GM18508 (cell line): ENCODE measurements around the gene WDR5.

Source experiments
- ATAC-seq: cut with Tn5 transposase; IDR thresholded peaks from one replicate; pipeline ENCODE4 v1.9.1; 2021; ENCODE audit warnings: moderate number of reproducible peaks; ENCODE audit not compliant: insufficient read depth, unreplicated experiment

The WDR5 gene

DNA sequence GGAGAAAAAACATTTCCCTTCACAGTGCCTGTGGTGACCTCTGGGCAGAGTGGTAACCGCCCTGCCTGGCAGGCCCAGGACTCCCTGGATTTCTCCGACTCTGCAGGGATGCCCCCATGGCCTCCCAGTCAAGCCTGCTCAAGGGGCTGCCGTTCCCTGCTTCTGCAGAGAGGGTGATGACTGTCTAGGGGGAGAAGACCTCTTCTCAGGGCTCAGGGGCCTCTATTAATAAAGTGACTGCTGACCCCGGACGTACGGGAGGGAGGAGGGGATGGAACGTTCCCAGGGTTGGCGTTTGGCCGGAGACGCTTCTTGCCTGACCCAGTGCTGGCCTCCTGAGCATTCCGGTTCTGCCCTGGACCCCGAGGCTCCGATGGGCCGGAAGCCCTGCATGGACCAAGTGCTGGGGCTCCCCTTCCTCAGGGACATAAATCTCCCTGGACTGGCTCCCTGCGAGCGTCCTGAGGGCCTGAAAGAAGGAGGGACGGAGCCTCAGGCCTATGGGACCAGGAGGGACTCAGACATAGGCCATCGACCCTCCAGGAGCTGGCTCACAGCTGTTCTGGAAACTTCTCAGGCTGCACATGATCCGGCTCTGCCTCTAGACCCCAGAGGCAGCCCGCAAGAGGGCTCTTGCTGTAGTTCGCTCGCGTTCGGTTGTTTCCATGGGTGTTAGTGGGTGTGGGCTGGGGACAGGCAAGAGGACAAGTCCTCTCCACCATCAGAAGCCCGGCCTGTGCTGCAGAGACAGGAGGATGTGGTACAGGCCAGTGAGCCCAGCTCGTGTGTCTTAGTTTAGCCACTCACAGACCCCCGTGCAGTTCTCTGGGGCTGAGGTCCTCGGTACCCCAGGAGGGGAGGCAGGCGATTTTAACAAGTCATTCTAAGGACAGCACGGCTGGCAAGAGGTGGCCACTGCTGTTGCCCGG lies 36.6 kb downstream of the WDR5 start:
- ATAC-seq, result no peak

DNA sequence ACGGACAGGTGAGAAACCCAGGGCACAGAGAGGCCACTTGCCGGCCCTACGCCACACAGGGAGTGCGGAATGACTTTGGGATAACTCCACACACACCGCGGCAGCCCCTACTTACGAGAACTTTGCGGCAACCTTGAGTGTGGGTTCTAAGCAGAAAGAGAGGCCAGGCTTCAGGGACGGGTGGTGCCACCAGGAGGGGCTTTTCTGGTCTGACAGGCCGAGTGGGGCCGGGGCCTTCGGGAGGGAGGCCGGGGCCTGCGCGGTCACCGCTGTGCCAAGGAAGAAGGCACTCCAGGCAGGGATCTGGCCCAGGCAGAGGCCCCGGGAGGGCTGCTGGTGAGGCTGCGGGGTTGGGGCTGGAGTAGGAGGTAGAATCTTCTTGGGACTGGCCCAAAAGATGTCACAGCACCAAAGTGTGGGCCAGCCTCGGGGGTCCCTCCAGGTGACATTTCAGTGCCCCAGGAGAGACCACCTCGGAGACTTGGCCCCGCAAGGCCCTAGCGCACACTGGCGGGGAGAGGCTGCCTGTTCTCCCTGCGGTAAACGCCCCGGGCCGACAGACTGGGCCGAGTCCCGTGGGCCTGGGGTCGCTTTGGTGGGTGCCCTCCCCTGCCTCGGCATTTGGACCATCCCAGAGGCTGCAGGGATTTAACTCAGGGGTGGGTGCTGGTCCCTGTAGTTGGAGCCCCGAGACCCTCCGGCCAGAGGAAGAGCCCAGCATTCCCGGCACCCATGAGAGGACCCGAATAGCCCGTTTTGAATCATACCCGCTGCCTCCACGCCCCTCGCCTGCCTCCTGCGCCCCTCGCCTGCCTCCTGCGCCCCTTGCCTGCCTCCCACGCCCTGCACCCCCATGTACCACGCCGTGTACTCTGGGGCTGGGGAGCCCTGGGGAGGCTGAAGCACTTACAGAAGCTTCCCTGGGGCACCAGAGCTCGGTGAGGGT lies 37.5 kb downstream of the WDR5 start:
- ATAC-seq, result no peak

DNA sequence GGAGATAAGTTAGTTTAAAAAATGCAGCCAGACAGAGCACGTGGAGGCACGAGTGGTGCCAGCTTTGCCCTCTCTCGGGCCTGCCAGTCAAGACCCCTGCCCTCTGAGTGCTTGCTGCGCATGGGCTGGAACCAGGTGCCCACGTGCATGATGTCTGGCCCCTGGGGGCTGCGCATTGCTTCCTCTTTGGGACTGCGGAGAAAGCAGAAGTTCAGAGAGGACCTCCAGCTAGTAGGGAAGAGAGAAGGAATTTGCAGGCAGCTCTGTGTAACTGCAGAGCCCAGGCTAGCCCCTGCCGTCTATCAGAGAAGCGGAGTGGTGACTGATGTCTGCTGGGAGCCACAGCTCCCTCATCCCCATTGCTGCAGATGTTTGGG lies 38.2 kb downstream of the WDR5 start:
- ATAC-seq, result no peak

DNA sequence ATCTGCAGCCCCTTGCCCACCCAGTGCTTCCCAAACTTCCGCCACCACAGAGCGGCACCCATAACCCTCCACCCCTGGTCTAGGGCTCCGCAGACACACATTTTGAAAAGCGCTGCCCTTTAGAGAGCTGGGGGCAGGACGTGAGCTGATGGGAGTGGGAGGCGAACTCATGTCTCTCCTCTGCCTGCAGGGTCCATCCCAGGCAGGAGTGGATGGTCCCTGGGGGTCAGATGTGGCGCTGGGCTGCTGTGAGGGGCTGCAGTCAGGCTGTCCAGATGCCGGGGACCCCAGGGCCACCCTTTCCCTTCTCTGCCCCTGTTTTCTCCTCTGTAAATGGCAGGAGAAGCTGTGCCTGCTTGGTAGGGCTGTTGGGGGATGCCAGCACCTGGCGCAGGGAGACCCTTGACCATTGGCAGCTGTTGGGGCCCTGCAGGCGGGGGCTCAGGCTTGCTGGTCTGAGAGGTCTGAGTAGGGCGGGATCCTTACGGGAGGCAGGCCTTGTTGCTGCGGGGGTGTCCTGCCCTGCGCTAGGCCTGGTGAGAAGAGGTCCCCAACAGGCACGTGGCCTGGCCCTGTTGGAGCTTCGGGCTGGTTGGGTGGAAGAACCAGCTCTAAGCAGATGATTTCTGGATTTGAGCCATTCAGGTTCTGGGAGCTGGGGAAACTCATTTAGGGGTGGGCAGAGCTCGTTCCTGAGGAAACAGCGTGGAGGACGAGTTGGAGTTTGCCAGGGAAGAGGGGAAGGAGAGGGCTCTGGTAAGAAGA lies 38.8 kb downstream of the WDR5 start:
- no peak for ATAC-seq

- ATAC-seq, result no peak
These were observed 39.5 kb downstream of the WDR5 start for GRCh38 chr9:134175291-134175807.

- no peak for ATAC-seq
These were observed 40.1 kb downstream of the WDR5 start for GRCh38 chr9:134175808-134176598.

DNA sequence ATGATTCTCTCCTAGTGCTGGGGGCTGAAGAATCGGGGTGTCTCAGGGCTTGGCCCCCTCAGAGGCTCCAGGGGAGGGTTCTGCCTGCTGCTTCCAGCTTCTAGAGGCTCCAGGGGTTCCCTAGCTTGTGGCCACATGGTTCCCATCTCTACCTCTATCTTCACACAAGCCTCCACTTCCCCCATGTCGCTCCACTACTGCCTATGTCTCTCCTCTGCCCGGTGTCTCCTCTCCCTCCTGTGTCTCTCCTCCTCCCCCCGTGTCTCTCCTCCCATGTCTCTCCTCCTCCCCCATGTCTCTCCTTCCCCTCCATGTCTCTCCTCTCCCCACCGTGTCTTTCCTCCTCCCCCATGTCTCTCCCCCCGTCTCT lies 40.7 kb downstream of the WDR5 start:
- no peak for ATAC-seq

GRCh38 chr9:134177186-134177585 lies 41.3 kb downstream of the WDR5 start:
- no peak for ATAC-seq

- no peak for ATAC-seq
These were observed 41.9 kb downstream of the WDR5 start for GRCh38 chr9:134177624-134178393.

GRCh38 chr9:134178394-134178767 lies 42.5 kb downstream of the WDR5 start:
- no peak for ATAC-seq

DNA sequence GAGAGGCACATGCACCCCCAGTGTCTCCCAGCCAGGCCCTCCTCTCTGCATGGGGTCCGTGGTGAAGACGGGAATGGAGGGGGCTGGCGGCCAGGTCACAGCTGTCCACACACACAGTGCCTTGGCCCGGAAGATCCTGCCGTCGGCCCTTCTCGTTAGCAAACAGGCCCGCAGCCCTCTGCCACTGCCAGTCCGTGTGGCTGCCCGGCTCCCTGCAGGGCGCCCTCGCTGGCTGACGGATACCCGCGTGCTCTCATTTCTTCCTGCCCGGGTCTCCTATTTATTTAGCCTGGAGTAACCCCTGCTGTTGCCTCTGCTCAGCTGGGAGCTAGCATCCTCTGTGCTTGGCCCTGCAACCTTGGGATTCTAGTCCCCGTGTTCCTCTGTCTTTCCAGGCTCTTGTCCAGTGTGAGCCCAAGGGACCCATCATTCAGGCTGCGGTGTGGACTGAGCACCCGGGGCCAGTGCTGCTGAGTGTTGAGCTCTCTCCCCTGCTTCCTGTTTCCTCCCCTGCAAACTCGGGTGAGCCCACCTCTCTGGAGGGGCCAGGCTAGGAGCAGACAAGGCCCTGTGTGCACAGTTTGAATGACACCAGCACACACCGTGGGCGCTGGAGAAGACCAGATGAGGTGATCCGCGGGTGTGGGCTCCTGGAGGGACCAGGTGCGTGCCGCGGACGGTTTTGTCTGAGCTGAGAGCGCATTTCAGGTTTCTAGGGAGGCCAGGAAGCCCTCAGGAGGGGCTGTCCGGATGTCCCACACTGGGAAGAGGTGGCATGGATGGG lies 43.1 kb downstream of the WDR5 start:
- no peak for ATAC-seq

DNA sequence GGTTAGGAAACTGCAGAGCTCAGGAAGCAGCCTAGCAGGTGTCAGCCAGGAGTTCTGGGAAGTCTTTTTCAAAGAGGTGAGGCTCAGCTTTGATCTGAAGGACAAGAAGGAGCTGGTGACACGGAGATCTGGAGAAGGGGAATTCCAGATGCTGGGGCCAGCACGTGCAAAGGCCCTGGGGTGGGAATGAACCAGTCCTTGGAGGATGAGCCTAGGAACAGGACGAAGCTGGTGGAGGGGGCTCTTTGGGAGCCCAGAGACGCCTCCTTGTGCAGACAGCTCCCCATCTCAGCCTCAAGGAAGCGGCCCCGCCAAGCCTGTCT lies 43.7 kb downstream of the WDR5 start:
- no peak for ATAC-seq

DNA sequence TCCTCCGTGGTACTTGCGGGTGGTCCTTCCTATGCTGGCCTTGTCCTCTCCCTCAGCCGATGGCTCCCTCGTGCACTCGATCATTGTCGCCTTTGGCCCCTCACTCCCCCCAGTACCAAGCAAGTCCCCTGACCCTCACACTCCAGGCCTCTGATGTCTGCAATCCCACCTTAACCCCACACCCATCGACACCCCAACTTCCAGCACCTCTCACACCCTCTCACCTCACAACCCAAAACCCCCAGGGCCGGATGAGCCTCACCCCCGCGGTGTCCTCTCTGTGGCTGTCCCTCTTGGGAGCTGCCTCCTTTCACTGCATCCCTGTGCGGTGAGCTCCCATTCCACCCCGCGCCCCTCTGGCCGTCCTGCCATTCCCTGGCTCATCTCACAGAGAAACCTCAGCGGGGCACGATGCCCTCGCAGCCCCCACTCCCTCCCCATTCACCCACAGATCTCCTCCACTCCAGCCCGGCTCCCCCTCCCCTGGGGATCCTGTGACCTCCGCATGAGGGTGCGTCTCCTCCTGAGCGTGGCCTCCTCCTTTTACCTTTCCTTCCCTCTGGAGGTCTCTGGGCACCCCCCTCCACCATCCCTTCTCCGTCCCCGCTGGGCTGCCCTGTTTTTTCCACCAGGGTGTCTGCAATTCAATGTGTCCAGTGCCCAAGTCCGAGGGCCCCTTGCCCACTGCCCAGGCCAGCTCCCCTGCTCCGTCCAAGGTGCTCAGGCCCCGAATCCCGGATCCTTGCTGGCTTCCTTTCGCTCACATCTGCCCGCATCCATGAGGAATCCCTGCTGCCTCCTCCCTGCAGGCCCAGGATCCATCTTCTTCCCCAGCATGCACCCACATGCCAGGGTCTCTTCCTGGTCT lies 44.3 kb downstream of the WDR5 start:
- ATAC-seq, result no peak

DNA sequence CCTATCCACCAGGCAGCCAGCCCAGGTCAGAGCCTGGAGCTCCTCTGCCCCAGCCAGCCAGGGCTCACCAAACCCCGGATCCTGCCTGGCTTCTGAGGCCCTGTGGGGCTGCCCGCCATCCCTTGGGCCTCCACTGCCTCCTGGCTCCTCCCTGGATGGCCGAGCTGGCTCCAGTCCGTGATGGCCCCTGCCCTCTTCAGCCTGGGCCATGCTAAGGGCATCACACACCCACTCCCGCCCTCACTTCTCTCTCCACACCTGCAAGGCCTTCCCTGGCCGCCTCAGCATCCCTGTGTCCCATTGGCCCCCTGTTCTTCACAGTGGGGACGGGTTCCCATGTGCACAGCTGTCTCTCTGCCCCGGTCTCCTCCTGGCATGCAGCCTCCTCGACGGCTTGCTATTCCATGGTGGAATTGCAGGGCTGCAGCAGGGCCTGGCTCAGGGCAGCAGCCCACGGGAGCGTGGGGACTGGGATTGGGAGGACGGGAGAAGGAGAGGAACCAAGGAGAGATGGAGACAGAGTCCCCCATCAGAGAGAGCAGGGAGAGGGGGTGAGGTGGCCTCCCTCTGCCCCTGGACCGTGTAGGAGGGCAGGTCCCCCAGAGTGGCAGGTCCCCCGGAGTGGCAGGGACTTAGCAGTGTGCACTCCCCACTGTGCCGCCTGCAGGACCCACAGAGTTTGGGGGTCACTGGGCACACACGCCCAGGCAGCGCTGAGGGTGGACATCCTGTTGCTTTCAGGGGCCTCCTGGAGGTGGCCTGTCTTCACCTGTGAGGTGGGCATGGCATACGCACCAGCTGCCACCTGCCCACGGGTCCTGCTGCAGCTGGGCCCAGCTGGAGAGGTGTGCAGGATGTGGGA lies 45.1 kb downstream of the WDR5 start:
- ATAC-seq, result no peak

DNA sequence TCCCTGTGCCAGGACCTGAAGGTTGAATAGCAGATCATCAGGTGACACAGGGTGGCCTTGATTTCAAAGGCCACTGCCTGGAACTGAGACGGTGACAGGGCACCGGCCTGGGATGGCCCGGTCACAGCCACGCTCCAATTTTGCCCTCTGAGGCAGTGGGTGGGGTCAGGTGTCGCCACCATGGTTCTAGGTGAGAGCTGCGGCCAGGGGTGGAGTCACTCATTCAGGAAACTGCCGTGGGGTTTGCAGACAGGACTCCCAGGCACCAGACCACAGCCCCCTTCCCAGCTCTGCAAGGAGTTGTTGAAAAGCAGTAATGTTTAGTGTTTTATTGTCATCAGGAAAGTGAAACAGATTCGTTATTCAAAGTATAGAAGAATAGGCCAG lies 45.8 kb downstream of the WDR5 start:
- ATAC-seq, result no peak

DNA sequence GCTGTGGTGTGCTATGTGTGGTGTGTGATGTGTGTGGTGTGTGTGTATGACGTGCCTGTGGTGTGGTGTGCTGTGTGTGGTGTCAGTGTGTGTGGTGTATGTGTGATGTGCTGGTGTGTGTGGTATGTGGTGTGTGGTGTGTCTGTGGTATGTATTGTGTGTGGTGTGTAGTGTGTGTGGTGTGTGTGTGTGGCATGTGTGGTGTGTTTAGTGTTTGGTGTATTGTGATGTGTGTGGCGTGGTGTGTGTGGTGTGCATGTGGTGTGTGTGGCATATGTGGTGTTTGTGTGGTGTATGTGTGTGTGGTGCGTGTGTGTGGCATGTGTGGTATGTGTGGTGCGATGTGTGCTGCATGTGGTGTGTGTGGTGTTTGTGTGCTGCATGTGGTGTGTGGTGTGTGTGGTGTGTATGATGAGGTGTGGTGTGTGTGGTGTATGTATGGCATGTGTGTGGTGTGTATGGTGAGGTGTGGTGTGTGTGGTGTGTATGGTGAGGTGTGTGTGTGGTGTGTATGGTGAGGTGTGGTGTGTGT lies 46.7 kb downstream of the WDR5 start:
- no peak for ATAC-seq
